22Rv1 (cell line): ENCODE measurements around the gene FOXP3.

Source experiments
- CTCF ChIP-seq: fragments of 450-650 bp; IDR thresholded peaks from 2 replicates; pipeline ENCODE4 v1.5.1; 2017; ENCODE audit warnings: mild to moderate bottlenecking
- ZFX ChIP-seq: fragments of 450-650 bp; IDR thresholded peaks from 2 replicates; pipeline ENCODE4 v1.6.1; 2017; ENCODE audit warnings: antibody characterized with exemption, borderline replicate concordance

DNA sequence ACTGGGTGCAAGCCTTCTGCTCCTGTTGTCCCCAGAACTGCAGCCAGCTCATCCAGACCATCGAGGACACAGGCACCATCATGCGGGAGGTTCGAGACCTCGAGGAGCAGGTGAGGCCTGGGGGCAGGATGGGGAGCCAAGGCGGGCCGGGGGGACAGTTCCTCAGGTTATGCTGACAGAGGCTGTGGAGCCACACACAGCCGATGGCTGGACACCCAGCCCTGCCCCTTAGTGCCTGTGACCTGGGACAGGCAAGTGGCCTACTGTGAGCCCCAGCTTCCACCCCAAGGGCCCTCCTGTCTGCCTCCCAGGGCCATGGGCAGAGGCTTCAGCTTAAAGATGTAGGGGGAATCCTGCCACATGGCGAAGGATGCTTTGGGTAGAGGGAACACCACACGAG lies 14.9 kb downstream of the FOXP3 start:
- no peak for TF ChIP-seq CTCF
- TF ChIP-seq ZFX = no peak
